Tibial nerve (tissue), 3 donors: ENCODE measurements around the gene BBS7.

Experiments
- CTCF ChIP-seq, 5 experiments: fragments of 200-600 bp in 3 of 5; fragments of 450-650 bp in 2 of 5; sonication (generic) in 3 of 5; IDR thresholded peaks; one replicate each; pipeline ENCODE4 v1.5.1; 2016 to 2019; ENCODE audit warnings: antibody characterized with exemption in 5 of 5, mild to moderate bottlenecking in 3 of 5, moderate library complexity in 2 of 5
- POLR2A ChIP-seq, 2 donors: fragments of 450-650 bp; IDR thresholded peaks; one replicate each; pipeline ENCODE4 v1.6.1; 2017; ENCODE audit warnings: antibody characterized with exemption in 2 of 2, mild to moderate bottlenecking in 2 of 2, moderate library complexity in 2 of 2

- TF ChIP-seq POLR2A (IDR thresholded peaks at IDR 0.05) (no peak), CTCF (IDR thresholded peaks at IDR 0.05) (no peak)
Observed at GRCh38 chr4:121790976-121791375, 79.3 kb downstream of the BBS7 start.
